Inflammatory macrophage (primary cell): ENCODE results near the gene KRT81.
"Not testable (repeated sequence)": the region's sequence is repeated elsewhere in the genome, so short reads cannot be mapped to it uniquely, and the experiment has no call there.

Experiments
- DNase-seq, 2 donors: peaks; one replicate each; pipeline ENCODE4 v3.0.0-alpha.2; 2020 to 2022

KRT81 gene

GRCh38 chr12:52295663-52296062 is 4.3 kb upstream of the KRT81 start:
- peak; percentile 39 to 63 for DNase-seq

- DNase-seq = no peak
Measured at GRCh38 chr12:52294803-52295202, 3.5 kb upstream of the KRT81 start.

- no peak for DNase-seq
Measured at GRCh38 chr12:52293926-52294325, 2.6 kb upstream of the KRT81 start.

- not testable (repeated sequence) for DNase-seq
Measured at GRCh38 chr12:52290483-52291134, 725 bp downstream of the KRT81 start.

- DNase-seq = not testable (repeated sequence)
Measured at GRCh38 chr12:52287816-52288805, 3.2 kb downstream of the KRT81 start.

- not testable (repeated sequence) for DNase-seq
Measured at GRCh38 chr12:52286857-52287785, 4.2 kb downstream of the KRT81 start.

- DNase-seq = no peak
Measured at GRCh38 chr12:52285851-52286530, 5.3 kb downstream of the KRT81 start.

GRCh38 chr12:52285172-52285745 is 6.1 kb downstream of the KRT81 start:
- no peak for DNase-seq

- DNase-seq = no peak
Measured at GRCh38 chr12:52284562-52285171, 6.7 kb downstream of the KRT81 start.

GRCh38 chr12:52280796-52281560 is 10.4 kb downstream of the KRT81 start:
- DNase-seq = no peak

GRCh38 chr12:52280319-52280795 is 11.0 kb downstream of the KRT81 start:
- DNase-seq = peak; percentile 84 to 85

GRCh38 chr12:52279422-52280318 is 11.7 kb downstream of the KRT81 start:
- no peak for DNase-seq

- DNase-seq = peak; percentile 75 to 80
Measured at GRCh38 chr12:52278575-52279421, 12.5 kb downstream of the KRT81 start.

GRCh38 chr12:52277486-52278245 is 13.7 kb downstream of the KRT81 start:
- DNase-seq = no peak

GRCh38 chr12:52275686-52276085 is 15.6 kb downstream of the KRT81 start:
- no peak for DNase-seq

GRCh38 chr12:52274521-52275120 is 16.7 kb downstream of the KRT81 start, which contains the start of gene KRT86:
Gene KRT86 (plus strand): TSS chr12:52274645. CDS start chr12:52301917, 27,272 bp downstream.
- DNase-seq = no peak

- peak in 1 of 2 donors; percentile 27 for DNase-seq
Measured at GRCh38 chr12:52271158-52271557, 20.2 kb downstream of the KRT81 start.
